ENCODE results near the gene SMARCAD1. TPM values are rescaled to one million over a fixed set of nuclear protein-coding genes. Genes with fewer than 3 reads are reported as not detected.

Gene SMARCAD1
- polyA plus RNA-seq, 2 of the 4 experiments (the other 2 are of a cell fraction): 15.9 to 35.7 TPM

DNA sequence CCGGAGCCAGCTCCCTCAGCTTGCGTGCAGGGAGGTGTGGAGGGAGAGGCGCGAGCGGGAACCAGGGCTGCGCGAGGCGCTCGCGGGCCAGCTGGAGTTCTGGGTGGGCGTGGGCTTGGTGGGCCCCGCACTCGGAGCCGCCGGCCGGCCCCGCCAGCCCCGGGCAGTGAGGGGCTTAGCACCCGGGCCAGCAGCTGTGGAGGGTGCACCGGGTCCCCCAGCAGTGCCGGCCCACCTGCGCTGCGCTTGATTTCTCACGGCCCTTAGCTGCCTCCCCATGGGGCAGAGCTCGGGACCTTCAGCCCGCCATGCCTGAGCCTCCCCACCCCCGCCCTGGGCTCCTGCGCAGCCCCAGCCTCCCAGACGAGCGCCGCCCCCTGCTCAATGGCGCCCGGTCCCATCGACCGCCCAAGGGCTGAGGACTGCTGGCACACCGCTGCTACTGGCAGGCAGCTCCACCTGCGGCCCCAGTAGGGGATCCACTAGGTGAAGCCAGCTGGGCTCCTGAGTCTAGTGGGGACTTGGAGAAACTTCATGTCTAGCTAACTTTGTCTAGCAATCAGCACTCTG is 37.8 kb upstream of the SMARCAD1 start:
- no peaks in the 10 kb centered on the region for H3K4me1 ChIP-seq
- no peak for FAIRE-seq
- no CpG with 5 or more reads among the region's 37 CpGs for WGBS (ENCODE audit: missing lambda C conversion rate)
- no peak for ATAC-seq
- no peak for DNase-seq (ENCODE audit: low read depth in 1 of 2, low spot score in 1 of 2)
- H3K4me2 ChIP-seq: no peak overlapping the region
- no peaks in the 10 kb centered on the region; the same call in 1 of the 3 replicates for H3K9me3 ChIP-seq
- H3K4me3 ChIP-seq: no peak overlapping the region
- ChIA-PET CTCF (no interaction called here), POLR2A (no interaction called here)
- TF ChIP-seq JUN (IDR thresholded peaks at IDR 0.05) (no peak), CBX2 (IDR thresholded peaks at IDR 0.05; ENCODE audit: borderline replicate concordance, low read depth) (no peak), FOXS1 (CRISPR knock-in tag; IDR thresholded peaks at IDR 0.05) (no peak), SMC3 (IDR thresholded peaks at IDR 0.05) (no peak), JUNB (IDR thresholded peaks at IDR 0.05) (no peak), RARB (CRISPR knock-in tag; IDR thresholded peaks at IDR 0.05) (no peak), NFE2L2 (conservative IDR thresholded peaks at IDR 0.05; ENCODE audit: low read length) (no peak), CHD4 (IDR thresholded peaks at IDR 0.05; ENCODE audit: borderline replicate concordance) (no peak), MAFK (IDR thresholded peaks at IDR 0.05; ENCODE audit: partially characterized antibody) (no peak), EP300 (IDR thresholded peaks at IDR 0.05) (no peak), EHF (CRISPR knock-in tag; IDR thresholded peaks at IDR 0.05) (no peak), ESRRA (IDR thresholded peaks at IDR 0.05; ENCODE audit: borderline replicate concordance, low read length) (no peak), KDM5A (IDR thresholded peaks at IDR 0.05) (no peak), RFX5 (IDR thresholded peaks at IDR 0.05) (no peak), NR3C1 (IDR thresholded peaks at IDR 0.05) (no peak)
- TF ChIP-seq, protein P1, sequence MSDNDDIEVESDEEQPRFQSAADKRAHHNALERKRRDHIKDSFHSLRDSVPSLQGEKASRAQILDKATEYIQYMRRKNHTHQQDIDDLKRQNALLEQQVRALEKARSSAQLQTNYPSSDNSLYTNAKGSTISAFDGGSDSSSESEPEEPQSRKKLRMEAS (IDR thresholded peaks at IDR 0.05): no peak
- TF ChIP-seq, protein P2, sequence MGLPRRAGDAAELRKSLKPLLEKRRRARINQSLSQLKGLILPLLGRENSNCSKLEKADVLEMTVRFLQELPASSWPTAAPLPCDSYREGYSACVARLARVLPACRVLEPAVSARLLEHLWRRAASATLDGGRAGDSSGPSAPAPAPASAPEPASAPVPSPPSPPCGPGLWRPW (IDR thresholded peaks at IDR 0.05): no peak
- TF ChIP-seq, protein P3, sequence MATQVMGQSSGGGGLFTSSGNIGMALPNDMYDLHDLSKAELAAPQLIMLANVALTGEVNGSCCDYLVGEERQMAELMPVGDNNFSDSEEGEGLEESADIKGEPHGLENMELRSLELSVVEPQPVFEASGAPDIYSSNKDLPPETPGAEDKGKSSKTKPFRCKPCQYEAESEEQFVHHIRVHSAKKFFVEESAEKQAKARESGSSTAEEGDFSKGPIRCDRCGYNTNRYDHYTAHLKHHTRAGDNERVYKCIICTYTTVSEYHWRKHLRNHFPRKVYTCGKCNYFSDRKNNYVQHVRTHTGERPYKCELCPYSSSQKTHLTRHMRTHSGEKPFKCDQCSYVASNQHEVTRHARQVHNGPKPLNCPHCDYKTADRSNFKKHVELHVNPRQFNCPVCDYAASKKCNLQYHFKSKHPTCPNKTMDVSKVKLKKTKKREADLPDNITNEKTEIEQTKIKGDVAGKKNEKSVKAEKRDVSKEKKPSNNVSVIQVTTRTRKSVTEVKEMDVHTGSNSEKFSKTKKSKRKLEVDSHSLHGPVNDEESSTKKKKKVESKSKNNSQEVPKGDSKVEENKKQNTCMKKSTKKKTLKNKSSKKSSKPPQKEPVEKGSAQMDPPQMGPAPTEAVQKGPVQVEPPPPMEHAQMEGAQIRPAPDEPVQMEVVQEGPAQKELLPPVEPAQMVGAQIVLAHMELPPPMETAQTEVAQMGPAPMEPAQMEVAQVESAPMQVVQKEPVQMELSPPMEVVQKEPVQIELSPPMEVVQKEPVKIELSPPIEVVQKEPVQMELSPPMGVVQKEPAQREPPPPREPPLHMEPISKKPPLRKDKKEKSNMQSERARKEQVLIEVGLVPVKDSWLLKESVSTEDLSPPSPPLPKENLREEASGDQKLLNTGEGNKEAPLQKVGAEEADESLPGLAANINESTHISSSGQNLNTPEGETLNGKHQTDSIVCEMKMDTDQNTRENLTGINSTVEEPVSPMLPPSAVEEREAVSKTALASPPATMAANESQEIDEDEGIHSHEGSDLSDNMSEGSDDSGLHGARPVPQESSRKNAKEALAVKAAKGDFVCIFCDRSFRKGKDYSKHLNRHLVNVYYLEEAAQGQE (IDR thresholded peaks at IDR 0.05): no peak
- TF ChIP-seq, protein P4, sequence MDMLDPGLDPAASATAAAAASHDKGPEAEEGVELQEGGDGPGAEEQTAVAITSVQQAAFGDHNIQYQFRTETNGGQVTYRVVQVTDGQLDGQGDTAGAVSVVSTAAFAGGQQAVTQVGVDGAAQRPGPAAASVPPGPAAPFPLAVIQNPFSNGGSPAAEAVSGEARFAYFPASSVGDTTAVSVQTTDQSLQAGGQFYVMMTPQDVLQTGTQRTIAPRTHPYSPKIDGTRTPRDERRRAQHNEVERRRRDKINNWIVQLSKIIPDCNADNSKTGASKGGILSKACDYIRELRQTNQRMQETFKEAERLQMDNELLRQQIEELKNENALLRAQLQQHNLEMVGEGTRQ (IDR thresholded peaks at IDR 0.05): no peak
- no peak overlapping the region for H3K27ac ChIP-seq

DNA sequence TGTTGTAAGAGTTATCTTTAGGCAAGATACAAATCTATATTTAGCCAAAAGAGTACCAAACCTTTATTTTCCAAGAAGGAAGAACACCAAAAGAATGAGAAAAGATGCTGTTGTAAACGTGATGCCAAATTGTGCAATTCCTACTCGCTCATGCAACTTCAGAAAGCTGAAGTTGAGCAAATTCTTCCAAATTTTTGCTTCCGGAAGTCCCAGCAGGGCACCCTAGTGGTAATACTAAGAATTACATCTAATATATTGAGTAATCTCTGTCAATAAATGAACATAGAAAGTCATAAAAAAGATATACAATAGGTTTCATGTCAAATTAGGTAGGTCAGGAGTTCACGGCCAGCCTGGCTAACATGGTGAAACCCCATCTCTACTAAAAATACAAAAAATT is 36.0 kb upstream of the SMARCAD1 start:
- Histone ChIP-seq H3K4me3 (no peak overlapping the region), H3K27ac (no peak overlapping the region), H3K9me3 (no peaks in the 10 kb centered on the region; the same call in 1 of the 3 replicates), H3K4me2 (no peak overlapping the region), H3K4me1 (no peaks in the 10 kb centered on the region)
- POLR2A ChIA-PET: no interaction called here
- no peak for TF ChIP-seq SREBF2 (IDR thresholded peaks at IDR 0.05)
- no peak for TF ChIP-seq PHF8 (IDR thresholded peaks at IDR 0.05; ENCODE audit: borderline replicate concordance, low read depth)
- TF ChIP-seq, protein P5, sequence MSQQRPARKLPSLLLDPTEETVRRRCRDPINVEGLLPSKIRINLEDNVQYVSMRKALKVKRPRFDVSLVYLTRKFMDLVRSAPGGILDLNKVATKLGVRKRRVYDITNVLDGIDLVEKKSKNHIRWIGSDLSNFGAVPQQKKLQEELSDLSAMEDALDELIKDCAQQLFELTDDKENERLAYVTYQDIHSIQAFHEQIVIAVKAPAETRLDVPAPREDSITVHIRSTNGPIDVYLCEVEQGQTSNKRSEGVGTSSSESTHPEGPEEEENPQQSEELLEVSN (IDR thresholded peaks at IDR 0.05; ENCODE audit: borderline replicate concordance, low read depth): no peak
- TF ChIP-seq EHMT2 (IDR thresholded peaks at IDR 0.05; ENCODE audit: low read depth): no peak
- no peak for TF ChIP-seq ZFP36 (IDR thresholded peaks at IDR 0.05; ENCODE audit: borderline replicate concordance, partially characterized antibody)
- TF ChIP-seq HOXA7 (CRISPR knock-in tag; IDR thresholded peaks at IDR 0.05): no peak
- TF ChIP-seq EHF (CRISPR knock-in tag; IDR thresholded peaks at IDR 0.05): no peak
- TF ChIP-seq RAD21 (conservative IDR thresholded peaks at IDR 0.05 in 1 of 2, IDR thresholded peaks at IDR 0.05 in 1 of 2): no peak
- TF ChIP-seq HOXB5 (CRISPR knock-in tag; IDR thresholded peaks at IDR 0.05): no peak
- no peak for TF ChIP-seq ZNF302 (CRISPR knock-in tag; IDR thresholded peaks at IDR 0.05)
- ATAC-seq (no peak), FAIRE-seq (no peak), DNase-seq (ENCODE audit: low read depth in 1 of 2, low spot score in 1 of 2) (peak in 1 of 2 experiments; percentile 5)
- 17% methylated on average over 4 of the region's 4 CpGs for WGBS (ENCODE audit: missing lambda C conversion rate)
- CTCF ChIA-PET: no interaction called here

Data from A549 (cell line).